Left lung (tissue), 10 donors: ENCODE data around the gene PROKR1. TPM values are rescaled to one million over a fixed set of nuclear protein-coding genes. Genes with fewer than 3 reads are reported as not detected.

Experiments
- ATAC-seq: fragments of 200-7000 bp; cut with Tn5 transposase; one replicate; pipeline ENCODE4 v1.9.1; 2020; ENCODE audit warnings: moderate library complexity
- DNase-seq, 4 donors: peaks; one replicate each; pipeline ENCODE4 v3.0.0-alpha.2; 2013 to 2020
- H3K27ac ChIP-seq, 2 donors: fragments of 200-600 bp; sonication (generic) in 1 of 2; one replicate each; pipeline versions ENCODE4 v1.5.0 to v1.8.0; 2020 to 2021
- H3K27me3 ChIP-seq, 2 donors: fragments of 200-600 bp; sonication (generic) in 1 of 2; one replicate each; pipeline versions ENCODE4 v1.5.0 to v1.8.0; 2020 to 2021
- H3K36me3 ChIP-seq, 2 donors: fragments of 200-600 bp; sonication (generic) in 1 of 2; one replicate each; pipeline versions ENCODE4 v1.5.0 to v1.8.0; 2020 to 2021
- H3K4me1 ChIP-seq, 2 donors: fragments of 200-600 bp; one replicate each; pipeline ENCODE4 v1.8.0; 2021
- H3K4me3 ChIP-seq, 2 donors: fragments of 200-600 bp; sonication (generic) in 1 of 2; one replicate each; pipeline versions ENCODE4 v1.5.0 to v1.8.0; 2020 to 2021; ENCODE audit warnings: mild to moderate bottlenecking in 1 of 2
- H3K9me3 ChIP-seq, 2 donors: fragments of 200-600 bp; sonication (generic) in 1 of 2; one replicate each; pipeline versions ENCODE4 v1.5.0 to v1.8.0; 2020 to 2021
- CTCF ChIP-seq, 2 donors: fragments of 200-600 bp; sonication (generic) in 1 of 2; IDR thresholded peaks; one replicate each; pipeline versions ENCODE4 v1.5.0 to v1.8.0; 2021; ENCODE audit warnings: antibody characterized with exemption in 2 of 2
- intact Hi-C, 2 donors: fragments of 100-400 bp; cut with DNase I; formaldehyde crosslinking; loops; one replicate each; pipeline versions ENCODE4 v1.11.2 to v1.14.2; 2022
- polyA plus RNA-seq, 6 donors: library from polyadenylated mRNA; unstranded; fragments of 120-200 nt; gene quantifications; one replicate each; pipeline ENCODE4 v1.2.1, GENCODE V29; 2013; ENCODE audit not compliant: insufficient read length in 6 of 6
- total RNA-seq, 2 donors: library from RNA; stranded (reverse); fragmentation: NEBNext Ultra II Directional; extraction: Animal tissue kit (Norgen Biotek cat#: 25700); gene quantifications; one replicate each; pipeline ENCODE4 v1.2.1, GENCODE V29; 2021
- donor health status: DM: no; HTN: yes; CAD: no.
- donor health status: DM: no; HTN: no; CAD: no.

PROKR1 gene
- total and polyA plus RNA-seq, 8 donors = 0.04 to 0.14 (median 0.09) TPM; not detected in 2

GRCh38 chr2:68637047-68637446, 6.3 kb upstream of the PROKR1 start:
- Histone ChIP-seq H3K27ac (no peak overlapping the region), H3K4me3 (no peak overlapping the region), H3K27me3 (peaks cover 0 to 10% of the 10 kb centered on the region in 2 donors), H3K4me1 (no peaks in the 10 kb centered on the region), H3K36me3 (no peaks in the 10 kb centered on the region), H3K9me3 (no peaks in the 10 kb centered on the region)
- ATAC-seq = no peak
- intact Hi-C loops = no loop called here
- no peak for DNase-seq
- no peak for TF ChIP-seq CTCF (IDR thresholded peaks at IDR 0.05)

GRCh38 chr2:68643874-68644485, 601 bp downstream of the PROKR1 start:
- no peaks in the 10 kb centered on the region for H3K9me3 ChIP-seq
- TF ChIP-seq CTCF (IDR thresholded peaks at IDR 0.05) = no peak
- no peaks in the 10 kb centered on the region for H3K36me3 ChIP-seq
- peaks cover 28 to 70% of the 10 kb centered on the region in 2 donors for H3K27me3 ChIP-seq
- no peak for DNase-seq
- no peak overlapping the region for H3K27ac ChIP-seq
- H3K4me3 ChIP-seq = peak overlapping the region in 1 of 2 donors; percentile 38
- intact Hi-C loops = no loop called here
- ATAC-seq = no peak
- H3K4me1 ChIP-seq = peaks cover 4 to 14% of the 10 kb centered on the region in 2 donors

- peaks cover 4 to 14% of the 10 kb centered on the region in 2 donors for H3K4me1 ChIP-seq
Measured at GRCh38 chr2:68645523-68645922, 2.1 kb downstream of the PROKR1 start.

GRCh38 chr2:68646303-68646702, 2.9 kb downstream of the PROKR1 start:
- no peak for ATAC-seq

More at GRCh38 chr2:68645523-68645922, 2.1 kb downstream of the PROKR1 start:
- ATAC-seq = no peak
- H3K27ac ChIP-seq = no peak overlapping the region
- H3K9me3 ChIP-seq = no peaks in the 10 kb centered on the region
- DNase-seq = no peak
- H3K27me3 ChIP-seq = peaks cover 28 to 70% of the 10 kb centered on the region in 2 donors
- no peak for TF ChIP-seq CTCF (IDR thresholded peaks at IDR 0.05)
- no peak overlapping the region for H3K4me3 ChIP-seq
- intact Hi-C loops = no loop called here
- H3K36me3 ChIP-seq = no peaks in the 10 kb centered on the region

GRCh38 chr2:68650645-68651044, 7.3 kb downstream of the PROKR1 start:
- Histone ChIP-seq H3K36me3 (no peaks in the 10 kb centered on the region), H3K4me1 (peaks cover 0 to 13% of the 10 kb centered on the region in 2 donors), H3K27ac (no peak overlapping the region), H3K4me3 (no peak overlapping the region), H3K27me3 (peaks cover 0 to 24% of the 10 kb centered on the region in 2 donors), H3K9me3 (no peaks in the 10 kb centered on the region)
- intact Hi-C loops = no loop called here
- TF ChIP-seq CTCF (IDR thresholded peaks at IDR 0.05) = no peak
- DNase-seq (no peak), ATAC-seq (no peak)

More at GRCh38 chr2:68646303-68646702, 2.9 kb downstream of the PROKR1 start:
- TF ChIP-seq CTCF (IDR thresholded peaks at IDR 0.05) = no peak
- H3K9me3 ChIP-seq = no peaks in the 10 kb centered on the region
- H3K27me3 ChIP-seq = peaks cover 28 to 67% of the 10 kb centered on the region in 2 donors
- intact Hi-C loops = no loop called here
- H3K36me3 ChIP-seq = no peaks in the 10 kb centered on the region
- no peak overlapping the region for H3K27ac ChIP-seq
- no peak overlapping the region for H3K4me3 ChIP-seq
- no peak for DNase-seq
- H3K4me1 ChIP-seq = peaks cover 4 to 14% of the 10 kb centered on the region in 2 donors
